Endothelial cell of umbilical vein (primary cell): ENCODE measurements around the gene SLC11A1. TPM values are rescaled to one million over a fixed set of nuclear protein-coding genes. Genes with fewer than 3 reads are reported as not detected.

Experiments
- BruUV-seq: library from RNA; stranded (reverse); fragments of 400-500 nt; replicated peaks from 2 replicates; lab custom pipeline; 2021; lab: Mats Ljungman, UMichigan
- CTCF ChIA-PET: fragments of 300-600, 350-600 bp; sonication (Branson Sonifier 250); formaldehyde crosslinking; loops from one replicate; lab custom pipeline; 2021; ENCODE audit warnings: antibody characterized with exemption, inconsistent platforms; lab: Charles Lee
- POLR2A ChIA-PET: fragments of 300-600, 350-600 bp; sonication (Branson Sonifier 250); formaldehyde crosslinking; loops from one replicate; lab custom pipeline; 2021; ENCODE audit warnings: antibody characterized with exemption, inconsistent platforms; lab: Charles Lee
- DNase-seq: peaks from one replicate; pipeline ENCODE4 v3.0.0-alpha.2; 2011; ENCODE audit warnings: low read depth, low spot score
- FAIRE-seq: peaks from 2 replicates; lab custom pipeline; 2011; peaks lifted over from hg19 to GRCh38; lab: Jason Lieb, UNC
- H2AFZ ChIP-seq: 2 replicates; pipeline ENCODE4 v1.6.0; 2012; ENCODE audit warnings: low read depth, low read length, control low read depth, inconsistent platforms
- H3K27ac ChIP-seq: 2 replicates; pipeline ENCODE4 v1.5.1; 2011; ENCODE audit warnings: low read depth, mild to moderate bottlenecking, control low read depth, low read length, moderate library complexity; ENCODE audit not compliant: insufficient read depth
- H3K27me3 ChIP-seq, 2 experiments: 2 replicates each; pipeline versions ENCODE4 v1.6.0 to v1.6.1; 2011; ENCODE audit warnings: low read length in 2 of 2, mixed read lengths in 1 of 2; ENCODE audit not compliant: control insufficient read depth in 2 of 2, insufficient read depth in 2 of 2
- H3K36me3 ChIP-seq, 2 experiments: 2 replicates in 1 of 2; 3 replicates in 1 of 2; pipeline ENCODE4 v1.5.1; 2011; ENCODE audit warnings: low read length in 2 of 2, mild to moderate bottlenecking in 1 of 2, moderate library complexity in 1 of 2; ENCODE audit not compliant: control insufficient read depth in 2 of 2, insufficient read depth in 2 of 2; ENCODE audit errors: extremely low read depth in 1 of 2
- H3K4me1 ChIP-seq: 3 replicates; pipeline ENCODE4 v1.5.1; 2011; ENCODE audit warnings: mild to moderate bottlenecking, low read length; ENCODE audit not compliant: control insufficient read depth, insufficient read depth; ENCODE audit errors: extremely low read depth
- H3K4me2 ChIP-seq: 2 replicates; pipeline ENCODE4 v1.6.1; 2011; ENCODE audit warnings: low read length, control low read depth, mixed read lengths; ENCODE audit not compliant: insufficient read depth
- H3K4me3 ChIP-seq, 3 experiments: fragments of 200-600 bp in 1 of 3; sonication (generic), shearing (Covaris generic) in 1 of 3; replicated peaks in 1 of 3; 2 replicates each; pipeline ENCODE4 v1.5.1; 2011 to 2016; ENCODE audit warnings: control low read depth in 3 of 3, low read length in 3 of 3, mild to moderate bottlenecking in 2 of 3, inconsistent platforms in 1 of 3, low read depth in 1 of 3, moderate library complexity in 1 of 3; ENCODE audit not compliant: insufficient read depth in 1 of 3
- H3K79me2 ChIP-seq: 2 replicates; pipeline ENCODE4 v1.6.0; 2012; ENCODE audit warnings: low read length, inconsistent platforms; ENCODE audit not compliant: control insufficient read depth, insufficient read depth
- H3K9ac ChIP-seq: replicated peaks from 2 replicates; pipeline ENCODE3; 2011; ENCODE audit warnings: low read length, control low read depth; ENCODE audit not compliant: insufficient read depth; ENCODE audit errors: extremely low read depth
- H3K9me1 ChIP-seq: replicated peaks from 3 replicates; pipeline ENCODE4 v1.6.0; 2011; ENCODE audit warnings: mild to moderate bottlenecking, low read length; ENCODE audit not compliant: control insufficient read depth, insufficient read depth; ENCODE audit errors: extremely low read depth
- H3K9me3 ChIP-seq: replicated peaks from 2 replicates; pipeline ENCODE4 v1.5.1; 2012; ENCODE audit warnings: low read length, inconsistent platforms; ENCODE audit not compliant: control insufficient read depth, insufficient read depth
- H4K20me1 ChIP-seq: replicated peaks from 2 replicates; pipeline ENCODE3; 2011; ENCODE audit warnings: mild to moderate bottlenecking, low read length; ENCODE audit not compliant: control insufficient read depth, insufficient read depth; ENCODE audit errors: extremely low read depth
- CTCF ChIP-seq, 2 donors: IDR thresholded peaks; 1 replicate in 1 of 2; 2 replicates in 1 of 2; pipeline ENCODE4 v1.5.1; 2011; ENCODE audit warnings: low read length in 2 of 2, mild to moderate bottlenecking in 2 of 2, moderate library complexity in 2 of 2, control low read depth in 1 of 2, inconsistent platforms in 1 of 2, low read depth in 1 of 2; ENCODE audit not compliant: insufficient read depth in 1 of 2; ENCODE audit errors: extremely low read depth in 1 of 2
- EZH2 ChIP-seq: IDR thresholded peaks from 2 replicates; pipeline ENCODE4 v1.6.1; 2012; ENCODE audit warnings: borderline replicate concordance, low read depth, mild to moderate bottlenecking, moderate library complexity, low read length, inconsistent platforms; ENCODE audit not compliant: severe bottlenecking
- FOS ChIP-seq: IDR thresholded peaks from 2 replicates; pipeline ENCODE4 v1.6.1; 2011; ENCODE audit warnings: mild to moderate bottlenecking, low read length, moderate library complexity, borderline replicate concordance; ENCODE audit not compliant: insufficient read depth
- GATA2 ChIP-seq: IDR thresholded peaks from 2 replicates; pipeline ENCODE4 v1.7.0; 2011; ENCODE audit warnings: low read depth, mild to moderate bottlenecking, moderate library complexity, mixed read lengths, low read length; ENCODE audit not compliant: insufficient read length, insufficient read depth
- JUN ChIP-seq: IDR thresholded peaks from 2 replicates; pipeline ENCODE4 v1.6.1; 2011; ENCODE audit warnings: borderline replicate concordance, low read depth; ENCODE audit not compliant: insufficient read length, insufficient read depth
- MAX ChIP-seq: IDR thresholded peaks from 2 replicates; pipeline ENCODE4 v1.6.1; 2011; ENCODE audit not compliant: insufficient read depth, insufficient read length
- MYC ChIP-seq: IDR thresholded peaks from one replicate; pipeline ENCODE4 v1.6.1; 2011; ENCODE audit warnings: mild to moderate bottlenecking, low read depth, low read length
- POLR2A ChIP-seq: IDR thresholded peaks from 2 replicates; pipeline ENCODE4 v1.6.1; 2012; ENCODE audit warnings: low read depth, mild to moderate bottlenecking, control low read depth, low read length
- POLR2AphosphoS5 ChIP-seq: IDR thresholded peaks from 2 replicates; pipeline ENCODE4 v1.6.1; 2012; ENCODE audit warnings: low read depth, mild to moderate bottlenecking, control low read depth, low read length, moderate library complexity; ENCODE audit not compliant: insufficient read depth
- dilution Hi-C: fragments of 300-500 bp; cut with MboI; formaldehyde crosslinking; loops from one replicate; pipeline ENCODE4 v1.15.0; 2019; ENCODE audit warnings: low sequenced_read_pairs; ENCODE audit not compliant: extremely low pct_ligation_motif_present
- intact Hi-C: fragments of 100-400 bp; cut with micrococcal nuclease; formaldehyde crosslinking; loops from one replicate; pipeline ENCODE4 v1.10.0; 2022
- polyA plus RNA-seq, 4 experiments: library from polyadenylated mRNA; depleted of rRNA in 3 of 4; stranded (reverse) in 3 of 4; unstranded in 1 of 4; fragments of >200 nt; gene quantifications; 2 replicates each; pipeline versions ENCODE4 v1.2.1 to v1.2.3, GENCODE V29; 2011 to 2012; ENCODE audit warnings: missing spikeins in 1 of 4
- total RNA-seq: library from RNA; stranded (reverse); gene quantifications from 2 replicates; pipeline ENCODE4 v1.2.3, GENCODE V29; 2021

SLC11A1 gene
- total and polyA plus RNA-seq, 2 donors (not counting 3 experiments of a cell fraction or from before 2014, with no cell fraction given) = 0.03 TPM; not detected in 1

GRCh38 chr2:218434456-218434855 lies 52.4 kb downstream of the SLC11A1 start:
- FAIRE-seq = no peak
- no TSS peak for BruUV-seq
- dilution Hi-C loops = no loop called here

More at GRCh38 chr2:218434456-218434855, 52.4 kb downstream of the SLC11A1 start:
- H3K27me3 ChIP-seq = no peaks in the 10 kb centered on the region
- intact Hi-C loops = no loop called here
- H3K4me3 ChIP-seq = no peak overlapping the region
- H3K79me2 ChIP-seq = no peaks in the 10 kb centered on the region
- CTCF ChIA-PET = no interaction called here
- DNase-seq = no peak
- H3K27ac ChIP-seq = no peak overlapping the region
- no peak overlapping the region for H2AFZ ChIP-seq
- no peaks in the 10 kb centered on the region for H3K4me1 ChIP-seq
- no peak overlapping the region for H3K4me2 ChIP-seq
- H4K20me1 ChIP-seq = no peaks in the 10 kb centered on the region
- H3K9ac ChIP-seq = no peak overlapping the region
- no peak for TF ChIP-seq JUN
- TF ChIP-seq CTCF (IDR thresholded peaks at IDR 0.05; ENCODE audit: extremely low read depth in 1 of 2, insufficient read depth in 1 of 2, low read depth in 1 of 2, low read length in 2 of 2) = no peak
- TF ChIP-seq POLR2A = no peak
- TF ChIP-seq MAX = no peak
- TF ChIP-seq MYC = no peak
- TF ChIP-seq EZH2 = no peak
- no peak for TF ChIP-seq POLR2AphosphoS5
- TF ChIP-seq FOS = no peak
- no peak for TF ChIP-seq GATA2
- POLR2A ChIA-PET = no interaction called here
- H3K36me3 ChIP-seq = no peaks in the 10 kb centered on the region
- no peaks in the 10 kb centered on the region for H3K9me1 ChIP-seq
- no peaks in the 10 kb centered on the region for H3K9me3 ChIP-seq
